Raji (cell line): ENCODE measurements around the gene TENT4B.

Experiments used
- POLR2A ChIP-seq: IDR thresholded peaks from 2 replicates; pipeline ENCODE4 v1.6.1; 2011; ENCODE audit warnings: low read depth, low read length, control low read depth; ENCODE audit not compliant: insufficient read depth

Gene TENT4B

GRCh38 chr16:50169555-50170096, 16.5 kb downstream of the TENT4B start:
- TF ChIP-seq POLR2A: no peak

DNA sequence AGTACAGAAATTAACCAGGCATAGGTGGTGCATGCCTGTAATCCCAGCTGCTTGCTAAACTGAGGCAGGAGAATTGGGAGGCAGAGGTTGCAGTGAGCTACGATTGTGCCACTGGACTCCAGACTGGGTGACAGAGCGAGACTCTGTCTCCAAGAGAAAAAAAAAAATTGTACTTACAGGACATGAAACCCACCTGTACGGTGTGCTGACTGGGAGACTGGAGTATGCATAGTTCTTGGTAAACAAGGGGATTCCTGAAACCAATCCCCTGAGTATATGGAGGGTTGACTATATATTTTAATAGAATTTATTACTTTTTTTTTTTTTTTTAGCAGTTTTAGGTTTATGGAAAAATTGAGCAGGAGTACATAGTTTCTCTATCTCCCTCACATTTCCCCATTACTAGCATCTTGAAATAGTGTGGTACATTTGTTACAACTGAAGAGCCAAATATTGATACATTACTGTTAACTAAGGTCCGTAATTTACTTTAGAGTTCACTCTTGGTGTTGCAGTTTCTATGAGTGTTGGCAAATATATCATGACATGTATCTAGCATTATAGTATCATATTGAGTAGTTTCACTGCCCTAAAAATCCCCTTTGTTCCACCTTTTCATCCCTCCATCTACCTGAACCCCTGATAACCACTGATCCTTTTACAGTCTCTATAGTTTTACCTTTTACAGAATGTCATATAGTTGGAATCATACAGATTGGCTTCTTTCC, 19.3 kb downstream of the TENT4B start:
- no peak for TF ChIP-seq POLR2A

- no peak for TF ChIP-seq POLR2A
These were observed 20.2 kb downstream of the TENT4B start for GRCh38 chr16:50173316-50173715.

DNA sequence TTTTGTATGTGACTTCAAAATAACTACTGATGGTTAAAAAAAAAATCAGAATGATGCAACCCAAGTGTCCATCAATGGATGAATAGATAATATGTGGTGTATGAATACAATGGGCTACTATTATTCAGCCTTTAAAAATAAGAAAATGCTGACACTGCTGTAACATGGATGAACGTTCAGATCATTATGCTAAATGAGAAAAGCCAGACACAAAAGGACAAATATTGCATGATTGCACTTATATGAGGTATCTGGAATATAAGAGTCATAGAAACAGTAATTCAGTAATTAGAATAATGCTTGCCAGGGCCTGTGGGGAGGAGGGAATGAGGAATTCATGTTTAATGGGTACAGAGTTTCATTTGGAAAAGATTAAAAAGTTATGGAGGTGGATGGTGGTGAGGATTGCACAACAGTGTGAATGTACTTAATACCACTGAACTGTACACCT, 25.4 kb downstream of the TENT4B start:
- TF ChIP-seq POLR2A: no peak

DNA sequence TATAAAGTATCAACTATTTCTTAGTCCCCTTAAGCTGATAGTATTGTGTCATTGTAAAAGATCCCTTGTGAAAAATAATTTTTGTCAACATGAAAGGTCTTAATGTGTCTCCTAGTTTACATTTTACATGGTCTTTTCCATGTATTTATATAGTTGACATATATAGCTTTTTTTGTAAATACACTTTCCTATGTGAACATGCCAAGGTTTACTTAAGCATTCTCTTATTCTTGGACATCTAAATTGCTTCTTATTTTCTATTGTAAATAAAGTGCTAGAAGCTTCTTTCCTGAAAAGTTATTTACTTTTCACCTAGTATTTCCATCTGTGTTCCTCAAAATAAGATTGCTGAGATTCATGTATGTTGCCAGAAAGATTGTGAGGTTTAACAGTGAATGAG, 29.3 kb downstream of the TENT4B start:
- no peak for TF ChIP-seq POLR2A

- no peak for TF ChIP-seq POLR2A
These were observed 30.2 kb downstream of the TENT4B start for GRCh38 chr16:50183316-50183715.

DNA sequence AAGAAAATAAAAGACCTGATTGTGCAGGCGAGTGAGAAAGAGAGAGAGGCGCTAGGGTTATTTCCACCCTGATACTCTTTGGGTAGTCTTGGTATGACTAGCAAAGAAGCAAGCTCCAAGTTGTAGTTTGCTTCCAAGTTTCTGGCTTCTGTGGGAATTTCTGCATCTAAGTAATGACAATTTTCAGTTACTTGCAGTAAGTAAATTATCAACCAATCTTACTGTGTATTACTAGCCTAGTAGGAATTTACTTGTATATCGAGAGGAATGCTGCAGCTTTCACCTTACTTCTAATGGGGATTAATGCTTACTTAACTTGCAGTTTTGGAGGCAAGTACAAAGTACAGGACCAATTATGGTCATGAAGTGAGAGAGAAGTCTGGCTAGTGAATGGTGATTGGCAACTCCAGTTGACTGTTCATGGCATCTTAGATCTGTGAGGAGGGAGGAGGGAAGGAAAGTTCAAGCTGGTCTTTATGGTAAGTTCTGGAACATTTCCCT, 31.9 kb downstream of the TENT4B start:
- no peak for TF ChIP-seq POLR2A

- no peak for TF ChIP-seq POLR2A
These were observed 35.6 kb downstream of the TENT4B start for GRCh38 chr16:50188619-50189136.

GRCh38 chr16:50190292-50190691, 37.2 kb downstream of the TENT4B start:
- no peak for TF ChIP-seq POLR2A

GRCh38 chr16:50192386-50193050, 39.4 kb downstream of the TENT4B start:
- TF ChIP-seq POLR2A: no peak

GRCh38 chr16:50193594-50193993, 40.5 kb downstream of the TENT4B start:
- no peak for TF ChIP-seq POLR2A

DNA sequence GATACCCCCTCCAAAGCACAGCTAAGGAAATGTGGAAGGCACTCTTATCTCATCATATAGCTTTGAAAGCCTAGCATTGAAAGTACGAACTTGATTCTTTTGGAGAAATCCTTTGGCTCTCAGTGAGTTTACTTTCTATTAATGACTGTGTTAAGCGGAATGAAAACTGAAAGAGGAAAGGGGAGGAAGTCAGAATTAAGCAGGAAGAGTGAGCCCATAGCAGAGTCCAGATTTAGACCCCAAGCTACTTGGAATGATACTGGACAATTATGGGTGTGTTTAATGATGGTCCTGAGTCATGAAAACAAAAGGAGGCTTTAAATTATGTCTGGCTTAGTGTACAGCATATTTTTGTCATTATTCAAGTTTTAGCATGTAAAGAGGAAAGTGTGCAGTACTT, 42.2 kb downstream of the TENT4B start:
- TF ChIP-seq POLR2A: no peak

DNA sequence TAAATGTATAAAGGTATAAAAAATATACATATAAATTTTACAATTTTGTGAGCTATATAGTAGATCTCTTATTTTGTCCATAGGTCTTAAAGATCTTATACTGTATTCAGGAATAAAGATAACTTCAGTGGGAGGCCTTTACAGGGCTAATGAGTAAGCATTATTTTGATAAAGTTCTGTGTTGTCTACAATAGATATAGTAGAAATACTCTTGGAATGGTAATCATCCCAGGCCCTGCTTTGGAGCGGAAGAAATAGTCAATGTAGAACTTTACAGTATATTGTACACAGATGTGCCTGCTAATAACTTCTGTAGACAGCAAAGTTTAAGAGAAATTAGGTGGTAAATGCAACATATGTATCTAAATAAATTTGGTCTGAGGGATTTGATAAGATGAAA, 42.6 kb downstream of the TENT4B start:
- TF ChIP-seq POLR2A: no peak

DNA sequence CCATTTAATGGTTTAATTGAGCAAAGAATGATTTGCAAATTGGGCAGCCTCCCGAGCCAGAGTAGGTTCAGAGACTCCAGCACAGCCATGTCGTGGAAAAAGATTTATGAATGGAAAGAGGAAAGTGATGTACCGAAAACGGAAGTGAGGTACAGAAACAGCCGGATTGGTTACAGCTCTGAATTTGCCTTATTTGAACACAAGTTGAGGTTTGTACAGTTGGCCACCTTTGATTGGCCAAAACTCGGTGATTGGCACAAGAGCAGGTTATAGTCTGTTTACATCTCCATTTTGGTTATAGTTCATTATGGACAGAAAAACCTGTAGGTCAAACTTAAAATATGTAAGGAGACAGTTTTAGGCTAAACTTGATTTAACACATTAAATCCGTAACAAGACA, 44.5 kb downstream of the TENT4B start:
- no peak for TF ChIP-seq POLR2A

DNA sequence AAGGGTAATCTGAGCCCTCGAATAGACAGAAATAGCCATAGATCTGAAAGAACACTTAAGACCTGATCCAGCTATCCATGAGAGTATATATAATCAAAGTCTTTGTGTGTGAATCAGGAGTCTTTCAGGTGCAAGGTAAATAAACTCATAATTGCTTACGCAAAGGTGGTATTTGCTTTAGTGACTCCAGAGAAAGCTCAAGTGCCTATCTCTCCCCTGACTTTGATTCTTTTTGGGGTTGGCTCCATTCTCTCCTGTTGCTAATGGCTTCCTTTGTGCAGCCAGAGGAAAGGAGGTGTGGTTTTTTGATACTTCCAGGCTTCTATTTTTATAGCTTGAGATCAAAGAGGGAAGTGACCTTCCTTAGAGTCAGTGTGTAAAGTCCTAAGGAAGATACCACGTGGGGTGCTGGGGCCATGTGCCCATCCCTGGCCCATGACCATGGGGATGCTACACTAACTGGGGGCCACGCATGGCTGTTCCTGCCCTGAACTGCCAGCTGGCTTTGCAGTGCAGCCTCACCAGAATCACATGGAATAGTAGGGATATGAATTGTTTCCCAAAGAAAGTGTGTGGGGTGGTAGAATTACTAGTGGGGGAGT, 45.8 kb downstream of the TENT4B start:
- TF ChIP-seq POLR2A: no peak
